GM10248 (cell line): Measurements from ENCODE around the gene STXBP2.

Source experiments
- CTCF ChIA-PET: fragments of 300-600 bp; sonication (Branson Sonifier 250); formaldehyde crosslinking; extraction: SDS; loops from one replicate; lab custom pipeline; 2021; ENCODE audit warnings: antibody characterized with exemption; lab: Yijun Ruan, JAX
- POLR2A ChIA-PET: fragments of 350-650 bp; sonication (Branson Sonifier 250); formaldehyde crosslinking; extraction: SDS; loops from one replicate; lab custom pipeline; 2020; ENCODE audit warnings: antibody characterized with exemption; lab: Yijun Ruan, JAX
- DNase-seq: peaks from one replicate; pipeline ENCODE4 v3.0.0; 2012; ENCODE audit errors: extremely low spot score
- TF ChIP-seq, protein P1 (sequence below): IDR thresholded peaks from 2 replicates; pipeline ENCODE4 v1.5.1; 2012; ENCODE audit warnings: mild to moderate bottlenecking, low read depth; ENCODE audit errors: extremely low read depth, missing control alignments, control extremely low read depth

Gene STXBP2

GRCh38 chr19:7597689-7598088 is 39.2 kb upstream of the STXBP2 start:
- no peak for DNase-seq
- TF ChIP-seq, protein P1, sequence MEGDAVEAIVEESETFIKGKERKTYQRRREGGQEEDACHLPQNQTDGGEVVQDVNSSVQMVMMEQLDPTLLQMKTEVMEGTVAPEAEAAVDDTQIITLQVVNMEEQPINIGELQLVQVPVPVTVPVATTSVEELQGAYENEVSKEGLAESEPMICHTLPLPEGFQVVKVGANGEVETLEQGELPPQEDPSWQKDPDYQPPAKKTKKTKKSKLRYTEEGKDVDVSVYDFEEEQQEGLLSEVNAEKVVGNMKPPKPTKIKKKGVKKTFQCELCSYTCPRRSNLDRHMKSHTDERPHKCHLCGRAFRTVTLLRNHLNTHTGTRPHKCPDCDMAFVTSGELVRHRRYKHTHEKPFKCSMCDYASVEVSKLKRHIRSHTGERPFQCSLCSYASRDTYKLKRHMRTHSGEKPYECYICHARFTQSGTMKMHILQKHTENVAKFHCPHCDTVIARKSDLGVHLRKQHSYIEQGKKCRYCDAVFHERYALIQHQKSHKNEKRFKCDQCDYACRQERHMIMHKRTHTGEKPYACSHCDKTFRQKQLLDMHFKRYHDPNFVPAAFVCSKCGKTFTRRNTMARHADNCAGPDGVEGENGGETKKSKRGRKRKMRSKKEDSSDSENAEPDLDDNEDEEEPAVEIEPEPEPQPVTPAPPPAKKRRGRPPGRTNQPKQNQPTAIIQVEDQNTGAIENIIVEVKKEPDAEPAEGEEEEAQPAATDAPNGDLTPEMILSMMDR = no peak
- ChIA-PET POLR2A (no interaction called here), CTCF (interaction anchor here (0.9 to 1.6 kb wide), 4 partner anchors 10 to 203 kb away, joined by 3 to 5 read pairs (median 4); no protein-coding TSS in a partner anchor)

- ChIA-PET POLR2A (no interaction called here), CTCF (interaction anchor here (0.9 to 1.6 kb wide), 4 partner anchors 11 to 202 kb away, joined by 3 to 5 read pairs (median 4); no protein-coding TSS in a partner anchor)
- DNase-seq = no peak
- TF ChIP-seq, protein P1 = no peak
Measured at GRCh38 chr19:7598180-7598579, 38.7 kb upstream of the STXBP2 start.

DNA sequence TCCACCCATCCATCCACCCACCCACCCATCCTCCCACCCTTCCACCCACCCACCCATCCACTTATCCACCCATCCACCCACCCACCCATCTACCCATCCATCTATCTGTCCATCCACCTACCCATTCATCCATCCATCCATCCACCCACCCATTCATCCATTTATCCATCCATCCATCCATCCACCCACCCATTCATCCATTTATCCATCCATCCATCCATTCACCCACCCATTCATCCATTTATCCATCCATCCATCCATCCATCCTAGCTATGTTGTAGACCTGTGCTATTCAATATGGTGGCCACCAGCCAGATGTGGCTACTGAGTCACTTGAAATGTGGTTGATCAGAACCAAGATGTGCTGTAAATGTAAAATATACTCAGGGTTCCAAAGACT is 36.2 kb upstream of the STXBP2 start:
- DNase-seq = no peak
- ChIA-PET CTCF (no interaction called here), POLR2A (no interaction called here)
- TF ChIP-seq, protein P1 = no peak

DNA sequence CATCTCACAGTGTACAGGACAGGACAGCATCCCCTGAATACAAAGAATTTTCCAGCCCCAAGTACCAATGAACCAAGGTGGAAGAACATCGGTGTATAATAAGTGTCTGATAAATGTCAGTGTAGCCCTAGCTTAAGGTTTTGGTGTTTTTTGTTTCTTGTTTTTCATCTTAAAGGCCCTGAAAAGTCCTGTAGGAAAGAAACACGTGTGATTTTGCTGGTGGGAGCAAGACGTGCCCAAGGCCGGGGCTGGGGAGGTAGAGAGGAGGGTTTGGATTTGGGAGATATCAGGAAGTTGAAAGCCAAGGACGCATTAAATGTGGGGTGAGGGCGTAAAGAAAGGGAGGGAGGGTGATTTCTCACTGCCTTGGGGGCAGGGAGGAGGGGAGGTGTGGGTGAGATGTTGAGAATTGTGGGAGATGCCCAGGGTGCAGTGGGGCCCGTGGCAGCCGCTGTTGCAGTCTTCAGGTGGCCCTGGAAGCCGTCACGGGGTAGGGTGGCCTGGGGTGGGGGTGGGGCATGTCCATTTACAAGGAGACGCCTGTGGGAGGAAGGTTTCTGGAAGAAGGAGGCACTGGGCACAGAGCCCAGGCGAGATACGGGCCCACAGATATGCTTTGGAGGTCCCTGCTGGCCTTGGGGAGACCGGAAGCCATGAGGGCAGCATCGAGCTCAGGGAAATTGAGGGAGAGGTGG is 34.5 kb upstream of the STXBP2 start:
- no peak for DNase-seq
- ChIA-PET CTCF (no interaction called here), POLR2A (no interaction called here)
- TF ChIP-seq, protein P1 = no peak

DNA sequence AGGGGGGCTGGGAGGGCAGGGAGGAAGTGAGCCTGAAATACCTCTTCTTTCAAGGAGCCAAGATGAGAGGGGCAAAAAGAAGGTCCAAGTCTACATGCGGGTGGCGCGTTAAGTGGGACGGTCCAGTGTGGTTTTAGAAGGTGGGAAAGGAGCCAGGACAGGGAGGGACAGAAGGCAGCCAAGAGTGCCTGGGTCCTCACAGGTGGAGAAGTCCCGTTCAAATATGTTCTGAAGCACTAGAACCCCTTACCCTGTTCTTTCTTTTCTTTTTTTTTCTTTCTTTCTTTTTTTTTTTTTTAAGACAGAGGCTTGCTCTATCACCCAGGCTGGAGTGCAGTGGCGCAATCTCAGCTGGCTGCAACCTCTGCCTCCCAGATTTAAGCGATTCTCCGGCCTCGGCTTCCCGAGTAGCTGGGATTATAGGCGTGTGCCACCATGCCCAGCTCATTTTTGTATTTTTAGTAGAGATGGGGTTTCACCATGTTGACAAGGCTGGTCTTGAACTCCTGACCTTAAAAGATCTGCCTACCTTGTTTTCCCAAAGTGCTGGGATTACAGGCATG is 33.9 kb upstream of the STXBP2 start:
- POLR2A ChIA-PET = no interaction called here
- TF ChIP-seq, protein P1 = no peak
- no peak for DNase-seq
- CTCF ChIA-PET = no interaction called here

DNA sequence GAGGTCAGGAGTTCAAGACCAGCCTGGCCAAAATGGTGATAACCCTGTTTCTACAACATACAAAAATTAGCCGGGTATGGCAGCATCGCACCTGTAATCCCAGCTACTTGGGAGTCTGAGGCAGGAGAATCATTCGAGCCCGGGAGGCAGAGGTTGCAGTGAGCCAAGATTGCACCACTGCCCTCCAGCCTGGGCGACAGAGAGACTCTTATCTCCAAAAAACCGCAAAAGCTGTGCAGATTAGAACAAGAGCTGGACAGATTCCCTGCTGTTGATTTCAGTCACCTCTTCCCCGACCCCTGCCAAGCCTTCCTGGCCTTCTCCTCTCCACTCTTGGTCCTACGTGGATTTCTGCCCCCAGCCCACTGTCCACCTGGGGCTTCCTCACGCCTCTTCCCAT is 33.0 kb upstream of the STXBP2 start:
- CTCF ChIA-PET = interaction anchor here (0.9 to 1.0 kb wide), 2 partner anchors 37 to 265 kb away, joined by 3 read pairs; no protein-coding TSS in a partner anchor
- TF ChIP-seq, protein P1 = no peak
- POLR2A ChIA-PET = no interaction called here
- no peak for DNase-seq
